Osteoblast (primary cell): Measurements from ENCODE around the gene ANLN. TPM values are rescaled to one million over a fixed set of nuclear protein-coding genes. Genes with fewer than 3 reads are reported as not detected.

Source experiments
- DNase-seq: peaks from one replicate; pipeline ENCODE4 v3.0.0; 2011; ENCODE audit warnings: low spot score, mixed read lengths; ENCODE audit not compliant: insufficient read length; ENCODE audit errors: missing footprints
- H2AFZ ChIP-seq: 2 replicates; pipeline ENCODE4 v1.6.0; 2011; ENCODE audit warnings: mild to moderate bottlenecking, low read length
- H3K27ac ChIP-seq: 2 replicates; pipeline ENCODE4 v1.5.1; 2011; ENCODE audit warnings: mild to moderate bottlenecking, low read depth, low read length, moderate library complexity
- H3K27me3 ChIP-seq: 2 replicates; pipeline ENCODE4 v1.6.0; 2012; ENCODE audit warnings: mild to moderate bottlenecking, control low read depth, inconsistent platforms, low read length, moderate library complexity; ENCODE audit not compliant: insufficient read depth
- H3K36me3 ChIP-seq: 2 replicates; pipeline ENCODE4 v1.5.1; 2011; ENCODE audit warnings: mild to moderate bottlenecking, low read length, control low read depth, moderate library complexity; ENCODE audit not compliant: insufficient read depth
- H3K4me1 ChIP-seq: 2 replicates; pipeline ENCODE4 v1.5.1; 2011; ENCODE audit warnings: mild to moderate bottlenecking, low read length, control low read depth, moderate library complexity; ENCODE audit not compliant: insufficient read depth
- H3K4me2 ChIP-seq: 2 replicates; pipeline ENCODE4 v1.6.0; 2011; ENCODE audit warnings: mild to moderate bottlenecking, low read length; ENCODE audit not compliant: insufficient read depth
- H3K4me3 ChIP-seq: fragments of 200-600 bp; sonication (generic); 3 replicates; pipeline ENCODE4 v1.5.1; 2012; ENCODE audit warnings: mild to moderate bottlenecking, low read length, inconsistent platforms; ENCODE audit not compliant: insufficient read depth
- H3K79me2 ChIP-seq: 2 replicates; pipeline ENCODE4 v1.6.0; 2012; ENCODE audit warnings: mild to moderate bottlenecking, low read length, control low read depth, inconsistent platforms; ENCODE audit not compliant: insufficient read depth
- H3K9me3 ChIP-seq: 2 replicates; pipeline ENCODE4 v1.5.1; 2011; ENCODE audit warnings: low read depth, low read length, control low read depth
- H4K20me1 ChIP-seq: 2 replicates; pipeline ENCODE4 v1.6.0; 2012; ENCODE audit warnings: mild to moderate bottlenecking, low read length, control low read depth; ENCODE audit not compliant: insufficient read depth
- CTCF ChIP-seq: IDR thresholded peaks from 2 replicates; pipeline ENCODE4 v1.5.1; 2011; ENCODE audit warnings: mild to moderate bottlenecking, low read depth, low read length, moderate library complexity; ENCODE audit errors: extremely low read depth
- total RNA-seq: library from RNA; depleted of rRNA; stranded (reverse); fragments of >200 nt; gene quantifications from 2 replicates; pipeline ENCODE4 v1.2.3, GENCODE V29; 2012

The ANLN gene
- total RNA-seq, 1 donor = 12.7 TPM

GRCh38 chr7:36391436-36392198 is 2.0 kb downstream of the ANLN start:
- Histone ChIP-seq H3K27me3 (no peaks in the 10 kb centered on the region), H3K4me1 (peaks cover 30% of the 10 kb centered on the region), H3K4me3 (peak overlapping the region; percentile 90), H2AFZ (peak overlapping the region; percentile 90), H3K36me3 (peaks cover 5% of the 10 kb centered on the region), H4K20me1 (no peaks in the 10 kb centered on the region), H3K4me2 (peak overlapping the region; percentile 95), H3K9me3 (peaks cover 2% of the 10 kb centered on the region), H3K27ac (peak overlapping the region; percentile 93), H3K79me2 (peaks cover 61% of the 10 kb centered on the region)
- TF ChIP-seq CTCF = no peak
- DNase-seq = no peak

GRCh38 chr7:36393826-36394225 is 4.2 kb downstream of the ANLN start:
- Histone ChIP-seq H3K4me3 (no peak overlapping the region), H3K4me2 (peak overlapping the region; percentile 95)

GRCh38 chr7:36395171-36395894 is 5.7 kb downstream of the ANLN start:
- Histone ChIP-seq H4K20me1 (no peaks in the 10 kb centered on the region), H3K36me3 (peaks cover 21% of the 10 kb centered on the region), H3K4me3 (no peak overlapping the region), H3K9me3 (peaks cover 2% of the 10 kb centered on the region), H2AFZ (peak overlapping the region; percentile 38), H3K4me2 (no peak overlapping the region), H3K79me2 (peaks cover 95% of the 10 kb centered on the region), H3K27me3 (no peaks in the 10 kb centered on the region), H3K4me1 (peaks cover 27% of the 10 kb centered on the region), H3K27ac (peak overlapping the region; percentile 93)
- DNase-seq = no peak
- TF ChIP-seq CTCF = no peak

More at GRCh38 chr7:36393826-36394225, 4.2 kb downstream of the ANLN start:
- H3K27me3 ChIP-seq = no peaks in the 10 kb centered on the region
- peak overlapping the region; percentile 67 for H2AFZ ChIP-seq
- no peak for TF ChIP-seq CTCF
- H3K9me3 ChIP-seq = peaks cover 2% of the 10 kb centered on the region
- H3K79me2 ChIP-seq = peaks cover 83% of the 10 kb centered on the region
- peaks cover 16% of the 10 kb centered on the region for H3K36me3 ChIP-seq
- no peak for DNase-seq
- peaks cover 30% of the 10 kb centered on the region for H3K4me1 ChIP-seq
- H4K20me1 ChIP-seq = no peaks in the 10 kb centered on the region
- peak overlapping the region; percentile 93 for H3K27ac ChIP-seq

- no peak for DNase-seq
- Histone ChIP-seq H3K27ac (peak overlapping the region; percentile 93), H3K4me1 (peaks cover 32% of the 10 kb centered on the region), H3K4me3 (no peak overlapping the region), H4K20me1 (no peaks in the 10 kb centered on the region), H3K27me3 (no peaks in the 10 kb centered on the region), H2AFZ (peak overlapping the region; percentile 15), H3K36me3 (peaks cover 30% of the 10 kb centered on the region), H3K4me2 (no peak overlapping the region), H3K9me3 (peaks cover 2% of the 10 kb centered on the region), H3K79me2 (peaks cover 95% of the 10 kb centered on the region)
- TF ChIP-seq CTCF = no peak
Observed at GRCh38 chr7:36396150-36396549, 6.5 kb downstream of the ANLN start.
